GM18526 (cell line): ENCODE data around the gene BCDIN3D.

Experiments
- POLR2A ChIP-seq: IDR thresholded peaks from 3 replicates; pipeline ENCODE4 v1.6.1; 2011; ENCODE audit not compliant: insufficient read length; ENCODE audit errors: extremely low read depth

BCDIN3D gene

GRCh38 chr12:49881415-49882247 lies 38.7 kb upstream of the BCDIN3D start:
- TF ChIP-seq POLR2A, result no peak

GRCh38 chr12:49880756-49881414 lies 38.0 kb upstream of the BCDIN3D start:
- TF ChIP-seq POLR2A, result no peak

- TF ChIP-seq POLR2A, result no peak
Observed at GRCh38 chr12:49878021-49878420, 35.1 kb upstream of the BCDIN3D start.

GRCh38 chr12:49877066-49877465 lies 34.2 kb upstream of the BCDIN3D start:
- no peak for TF ChIP-seq POLR2A

GRCh38 chr12:49876070-49876469 lies 33.2 kb upstream of the BCDIN3D start:
- TF ChIP-seq POLR2A, result no peak

- TF ChIP-seq POLR2A, result no peak
Observed at GRCh38 chr12:49875115-49875720, 32.3 kb upstream of the BCDIN3D start.

- TF ChIP-seq POLR2A, result no peak
Observed at GRCh38 chr12:49874142-49874897, 31.4 kb upstream of the BCDIN3D start.

- TF ChIP-seq POLR2A, result no peak
Observed at GRCh38 chr12:49873361-49873934, 30.5 kb upstream of the BCDIN3D start.

GRCh38 chr12:49872781-49873181 lies 29.9 kb upstream of the BCDIN3D start:
- TF ChIP-seq POLR2A, result no peak

GRCh38 chr12:49872381-49872780 lies 29.5 kb upstream of the BCDIN3D start:
- TF ChIP-seq POLR2A, result no peak

- TF ChIP-seq POLR2A, result no peak
Observed at GRCh38 chr12:49871263-49871561, 28.3 kb upstream of the BCDIN3D start.

GRCh38 chr12:49870501-49871262 lies 27.8 kb upstream of the BCDIN3D start:
- no peak for TF ChIP-seq POLR2A

GRCh38 chr12:49869816-49870500 lies 27.1 kb upstream of the BCDIN3D start:
- TF ChIP-seq POLR2A, result no peak
